ENCODE results near the gene NOS1.

NOS1 gene

GRCh38 chr12:117363953-117364486, 2.6 kb upstream of the NOS1 start:
- DNase-seq (ENCODE audit: low read depth in 2 of 2), result no peak

GRCh38 chr12:117363056-117363662, 1.7 kb upstream of the NOS1 start:
- no peak for DNase-seq (ENCODE audit: low read depth in 2 of 2)

GRCh38 chr12:117362391-117362790, 965 bp upstream of the NOS1 start:
- DNase-seq (ENCODE audit: low read depth in 2 of 2), result no peak

GRCh38 chr12:117361905-117362304, 479 bp upstream of the NOS1 start:
- no peak for DNase-seq (ENCODE audit: low read depth in 2 of 2)

- DNase-seq (ENCODE audit: low read depth in 2 of 2), result no peak
Measured at GRCh38 chr12:117360551-117361346, 677 bp downstream of the NOS1 start.

- no peak for DNase-seq (ENCODE audit: low read depth in 2 of 2)
Measured at GRCh38 chr12:117360222-117360550, 1.2 kb downstream of the NOS1 start.

- DNase-seq (ENCODE audit: low read depth in 2 of 2), result no peak
Measured at GRCh38 chr12:117359029-117359845, 2.2 kb downstream of the NOS1 start.

GRCh38 chr12:117356048-117356447, 5.4 kb downstream of the NOS1 start:
- no peak for DNase-seq (ENCODE audit: low read depth in 2 of 2)

GRCh38 chr12:117352883-117353282, 8.5 kb downstream of the NOS1 start:
- DNase-seq (ENCODE audit: low read depth in 2 of 2), result no peak

GRCh38 chr12:117352206-117352605, 9.2 kb downstream of the NOS1 start:
- DNase-seq (ENCODE audit: low read depth in 2 of 2), result no peak

- no peak for DNase-seq (ENCODE audit: low read depth in 2 of 2)
Measured at GRCh38 chr12:117350140-117350539, 11.3 kb downstream of the NOS1 start.

- no peak for DNase-seq (ENCODE audit: low read depth in 2 of 2)
Measured at GRCh38 chr12:117347588-117347987, 13.8 kb downstream of the NOS1 start.

GRCh38 chr12:117344716-117345115, 16.7 kb downstream of the NOS1 start:
- DNase-seq (ENCODE audit: low read depth in 2 of 2), result no peak

- DNase-seq (ENCODE audit: low read depth in 2 of 2), result no peak
Measured at GRCh38 chr12:117343849-117344248, 17.6 kb downstream of the NOS1 start.

- no peak for DNase-seq (ENCODE audit: low read depth in 2 of 2)
Measured at GRCh38 chr12:117343296-117343695, 18.1 kb downstream of the NOS1 start.

- DNase-seq (ENCODE audit: low read depth in 2 of 2), result no peak
Measured at GRCh38 chr12:117342682-117343081, 18.7 kb downstream of the NOS1 start.

- no peak for DNase-seq (ENCODE audit: low read depth in 2 of 2)
Measured at GRCh38 chr12:117342247-117342646, 19.2 kb downstream of the NOS1 start.

- DNase-seq (ENCODE audit: low read depth in 2 of 2), result no peak
Measured at GRCh38 chr12:117339104-117339503, 22.3 kb downstream of the NOS1 start.

- DNase-seq (ENCODE audit: low read depth in 2 of 2), result no peak
Measured at GRCh38 chr12:117334855-117335587, 26.4 kb downstream of the NOS1 start.

- no peak for DNase-seq (ENCODE audit: low read depth in 2 of 2)
Measured at GRCh38 chr12:117334051-117334450, 27.4 kb downstream of the NOS1 start.

GRCh38 chr12:117333331-117333881, 28.0 kb downstream of the NOS1 start:
- no peak for DNase-seq (ENCODE audit: low read depth in 2 of 2)

All from stimulated activated CD8-positive, alpha-beta memory T cell treated with anti-CD3 and anti-CD28 coated beads, Interleukin-15, amount 100 ng/mL, for 4 hours (primary cell).